ENCODE data around the gene C2CD4D.
A peak's percentile ranks its signal among the peaks of the same experiment; 100 is the strongest.
"Not testable (repeated sequence)": the region's sequence is repeated elsewhere in the genome, so short reads cannot be mapped to it uniquely, and the experiment has no call there.

The C2CD4D gene

GRCh38 chr1:151858030-151858746, 18.6 kb upstream of the C2CD4D start:
- DNase-seq = no peak

GRCh38 chr1:151855933-151856332, 16.3 kb upstream of the C2CD4D start:
- no peak for DNase-seq

GRCh38 chr1:151855516-151855915, 15.9 kb upstream of the C2CD4D start:
- DNase-seq = not testable (repeated sequence)

GRCh38 chr1:151854658-151855057, 15.0 kb upstream of the C2CD4D start:
- DNase-seq = no peak

- no peak for DNase-seq
Measured at GRCh38 chr1:151853411-151853943, 13.9 kb upstream of the C2CD4D start, which contains the start of gene THEM5. TSS of gene THEM5 (minus strand) at chr1:151853712. CDS start at chr1:151853565, 147 bp downstream.

GRCh38 chr1:151852733-151853132, 13.1 kb upstream of the C2CD4D start:
- no peak for DNase-seq

GRCh38 chr1:151851886-151852285, 12.3 kb upstream of the C2CD4D start:
- DNase-seq = no peak

GRCh38 chr1:151849871-151850270, 10.3 kb upstream of the C2CD4D start:
- no peak for DNase-seq

GRCh38 chr1:151849126-151849525, 9.5 kb upstream of the C2CD4D start:
- DNase-seq = no peak

GRCh38 chr1:151847867-151848596, 8.4 kb upstream of the C2CD4D start:
- no peak for DNase-seq

GRCh38 chr1:151846686-151847237, 7.1 kb upstream of the C2CD4D start:
- no peak for DNase-seq

GRCh38 chr1:151846062-151846568, 6.5 kb upstream of the C2CD4D start:
- peak; percentile 30 to 39 for DNase-seq

- no peak for DNase-seq
Measured at GRCh38 chr1:151843398-151843797, 3.8 kb upstream of the C2CD4D start.

- DNase-seq = no peak
Measured at GRCh38 chr1:151841141-151841540, 1.5 kb upstream of the C2CD4D start.

- no peak for DNase-seq
Measured at GRCh38 chr1:151840421-151840820, 801 bp upstream of the C2CD4D start.

GRCh38 chr1:151839082-151839412, 573 bp downstream of the C2CD4D start:
- no peak for DNase-seq

- no peak for DNase-seq
Measured at GRCh38 chr1:151838222-151839081, 1.2 kb downstream of the C2CD4D start.

- DNase-seq = no peak
Measured at GRCh38 chr1:151837884-151838221, 1.8 kb downstream of the C2CD4D start.

- no peak for DNase-seq
Measured at GRCh38 chr1:151837197-151837596, 2.4 kb downstream of the C2CD4D start.

- DNase-seq = no peak
Measured at GRCh38 chr1:151835596-151835995, 4.0 kb downstream of the C2CD4D start.

- DNase-seq = no peak
Measured at GRCh38 chr1:151834239-151834638, 5.4 kb downstream of the C2CD4D start.

- DNase-seq = no peak
Measured at GRCh38 chr1:151833172-151833900, 6.3 kb downstream of the C2CD4D start.
